C4-2B (cell line): Measurements from ENCODE around the gene FZR1.

Experiments used
- H3K27ac ChIP-seq: fragments of 450-650 bp; 2 replicates; pipeline ENCODE4 v1.5.1; 2017
- CTCF ChIP-seq: fragments of 450-650 bp; conservative IDR thresholded peaks from 2 replicates; pipeline ENCODE4 v1.5.1; 2017; ENCODE audit warnings: mild to moderate bottlenecking
- ZFX ChIP-seq: fragments of 450-650 bp; IDR thresholded peaks from 2 replicates; pipeline ENCODE4 v1.6.1; 2017

The FZR1 gene

GRCh38 chr19:3492919-3493318 lies 13.2 kb upstream of the FZR1 start:
- TF ChIP-seq CTCF, result no peak
- no peak for TF ChIP-seq ZFX
- no peak overlapping the region for H3K27ac ChIP-seq

- TF ChIP-seq CTCF (no peak), ZFX (no peak)
- H3K27ac ChIP-seq, result no peak overlapping the region
Measured at GRCh38 chr19:3493651-3494050, 12.5 kb upstream of the FZR1 start.

GRCh38 chr19:3494051-3494450 lies 12.1 kb upstream of the FZR1 start:
- TF ChIP-seq CTCF, result no peak
- no peak for TF ChIP-seq ZFX
- H3K27ac ChIP-seq, result no peak overlapping the region

GRCh38 chr19:3494559-3494958 lies 11.6 kb upstream of the FZR1 start:
- H3K27ac ChIP-seq, result no peak overlapping the region

GRCh38 chr19:3496392-3497273 lies 9.5 kb upstream of the FZR1 start:
- H3K27ac ChIP-seq, result no peak overlapping the region
- no peak for TF ChIP-seq CTCF
- no peak for TF ChIP-seq ZFX

More at GRCh38 chr19:3494559-3494958, 11.6 kb upstream of the FZR1 start:
- no peak for TF ChIP-seq ZFX
- no peak for TF ChIP-seq CTCF

GRCh38 chr19:3497757-3498520 lies 8.2 kb upstream of the FZR1 start:
- no peak overlapping the region for H3K27ac ChIP-seq
- no peak for TF ChIP-seq ZFX

GRCh38 chr19:3499738-3500428 lies 6.2 kb upstream of the FZR1 start:
- peak overlapping the region; percentile 95 for H3K27ac ChIP-seq
- TF ChIP-seq CTCF, result no peak
- no peak for TF ChIP-seq ZFX
